Bronchial epithelial cell (primary cell): ENCODE results near the gene ANO10. TPM values are rescaled to one million over a fixed set of nuclear protein-coding genes. Genes with fewer than 3 reads are reported as not detected.
"Not testable (repeated sequence)": the region's sequence is repeated elsewhere in the genome, so short reads cannot be mapped to it uniquely, and the experiment has no call there.

ENCODE experiments used
- DNase-seq: peaks from one replicate; pipeline ENCODE4 v3.0.0-alpha.2; 2010; ENCODE audit warnings: low read depth
- FAIRE-seq: peaks from 2 replicates; lab custom pipeline; 2011; peaks lifted over from hg19 to GRCh38; lab: Jason Lieb, UNC
- H3K27me3 ChIP-seq: 2 replicates; pipeline ENCODE4 v1.5.1; 2011; ENCODE audit warnings: low read length; ENCODE audit not compliant: control insufficient read depth, insufficient read depth
- H3K36me3 ChIP-seq: 2 replicates; pipeline ENCODE4 v1.5.1; 2011; ENCODE audit warnings: low read length; ENCODE audit not compliant: control insufficient read depth, insufficient read depth
- H3K4me3 ChIP-seq: 2 replicates; pipeline ENCODE4 v1.5.1; 2011; ENCODE audit warnings: mild to moderate bottlenecking, low read depth, low read length, control low read depth
- total RNA-seq: library from RNA; depleted of rRNA; stranded (reverse); fragments of >200 nt; gene quantifications from 2 replicates; pipeline ENCODE4 v1.2.1, GENCODE V29; 2014
- TF ChIP-seq, protein P1 (sequence below): IDR thresholded peaks from 2 replicates; pipeline ENCODE4 v1.5.1; 2011; ENCODE audit warnings: mild to moderate bottlenecking, moderate library complexity, low read length, control low read depth, inconsistent platforms; ENCODE audit not compliant: insufficient read depth, severe bottlenecking

ANO10 gene
- total RNA-seq, 1 donor from 2014 or later = 25.8 TPM

DNA sequence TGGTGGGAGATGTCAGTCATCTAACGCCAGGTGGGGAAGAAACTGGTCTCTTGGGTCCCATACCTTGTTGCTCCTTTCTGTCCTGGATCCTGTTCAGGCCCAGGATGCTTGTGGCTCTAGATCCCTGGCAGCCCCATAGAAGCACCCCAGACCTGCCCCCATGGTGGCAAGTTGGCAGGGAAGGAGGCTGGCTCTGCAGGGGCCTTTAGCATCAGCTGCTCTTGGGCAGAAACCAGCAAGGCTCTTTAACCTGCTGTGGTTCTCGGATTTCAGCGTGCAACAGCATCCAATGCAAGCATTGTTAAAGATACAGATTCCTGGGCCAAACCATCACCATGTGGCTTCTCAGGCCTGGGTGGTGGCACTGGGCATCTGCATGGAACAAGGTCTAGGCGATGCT is 259.6 kb downstream of the ANO10 start:
- no peaks in the 10 kb centered on the region for H3K27me3 ChIP-seq
- TF ChIP-seq, protein P1, sequence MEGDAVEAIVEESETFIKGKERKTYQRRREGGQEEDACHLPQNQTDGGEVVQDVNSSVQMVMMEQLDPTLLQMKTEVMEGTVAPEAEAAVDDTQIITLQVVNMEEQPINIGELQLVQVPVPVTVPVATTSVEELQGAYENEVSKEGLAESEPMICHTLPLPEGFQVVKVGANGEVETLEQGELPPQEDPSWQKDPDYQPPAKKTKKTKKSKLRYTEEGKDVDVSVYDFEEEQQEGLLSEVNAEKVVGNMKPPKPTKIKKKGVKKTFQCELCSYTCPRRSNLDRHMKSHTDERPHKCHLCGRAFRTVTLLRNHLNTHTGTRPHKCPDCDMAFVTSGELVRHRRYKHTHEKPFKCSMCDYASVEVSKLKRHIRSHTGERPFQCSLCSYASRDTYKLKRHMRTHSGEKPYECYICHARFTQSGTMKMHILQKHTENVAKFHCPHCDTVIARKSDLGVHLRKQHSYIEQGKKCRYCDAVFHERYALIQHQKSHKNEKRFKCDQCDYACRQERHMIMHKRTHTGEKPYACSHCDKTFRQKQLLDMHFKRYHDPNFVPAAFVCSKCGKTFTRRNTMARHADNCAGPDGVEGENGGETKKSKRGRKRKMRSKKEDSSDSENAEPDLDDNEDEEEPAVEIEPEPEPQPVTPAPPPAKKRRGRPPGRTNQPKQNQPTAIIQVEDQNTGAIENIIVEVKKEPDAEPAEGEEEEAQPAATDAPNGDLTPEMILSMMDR = no peak
- no peak for FAIRE-seq
- peaks cover 1% of the 10 kb centered on the region for H3K36me3 ChIP-seq
- H3K4me3 ChIP-seq = no peak overlapping the region
- no peak for DNase-seq

DNA sequence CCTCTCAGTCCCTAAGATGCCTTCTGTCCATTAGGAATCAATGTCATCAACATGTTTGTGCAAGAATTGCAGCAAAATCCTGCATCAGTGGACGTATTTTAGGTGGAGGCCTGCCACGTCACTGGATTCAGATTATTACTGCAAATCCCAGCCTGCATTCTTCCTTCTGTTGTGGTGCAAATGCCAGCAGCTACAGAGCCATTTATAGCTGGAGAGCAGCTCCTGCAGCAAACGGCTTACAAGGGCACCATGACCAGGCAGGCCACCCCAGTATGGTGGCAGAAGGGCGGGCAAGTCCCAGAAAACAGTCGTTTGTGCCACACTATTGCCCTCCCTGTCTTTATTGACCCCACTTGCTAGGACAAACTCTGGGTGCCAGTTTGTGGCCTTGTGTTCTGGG is 260.7 kb downstream of the ANO10 start:
- FAIRE-seq (no peak), DNase-seq (no peak)
- H3K27me3 ChIP-seq = no peaks in the 10 kb centered on the region
- H3K4me3 ChIP-seq = no peak overlapping the region
- H3K36me3 ChIP-seq = peaks cover 1% of the 10 kb centered on the region
- TF ChIP-seq, protein P1 = no peak

DNA sequence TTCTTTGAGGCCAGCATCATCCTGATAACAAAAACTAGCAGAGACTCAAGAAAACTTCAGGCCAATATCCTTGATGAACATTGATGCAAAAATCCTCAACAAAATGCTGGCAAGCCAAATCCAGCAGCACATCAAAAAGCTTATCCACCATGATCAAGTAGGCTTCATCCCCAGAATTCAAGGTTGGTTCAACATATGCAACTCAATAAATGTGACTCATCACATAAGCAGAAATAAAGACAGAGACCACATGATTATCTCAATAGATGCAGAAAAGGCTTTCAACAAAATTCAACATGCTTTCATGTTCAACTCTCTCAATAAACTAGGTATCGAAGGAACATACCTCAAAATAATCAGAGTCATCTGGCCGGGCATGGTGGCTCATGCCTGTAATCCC is 265.8 kb downstream of the ANO10 start:
- DNase-seq, H3K4me3 ChIP-seq, H3K36me3 ChIP-seq, FAIRE-seq, H3K27me3 ChIP-seq: not testable (repeated sequence)

- TF ChIP-seq, protein P1 = no peak
- Histone ChIP-seq H3K4me3 (no peak overlapping the region), H3K27me3 (no peaks in the 10 kb centered on the region), H3K36me3 (no peaks in the 10 kb centered on the region)
- no peak for FAIRE-seq
- DNase-seq = no peak
Measured at GRCh38 chr3:43353923-43354670, 267.7 kb downstream of the ANO10 start.

- H3K36me3 ChIP-seq = no peaks in the 10 kb centered on the region
- no peak overlapping the region for H3K4me3 ChIP-seq
- FAIRE-seq (no peak), DNase-seq (no peak)
- TF ChIP-seq, protein P1 = no peak
- no peaks in the 10 kb centered on the region for H3K27me3 ChIP-seq
Measured at GRCh38 chr3:43353393-43353792, 268.4 kb downstream of the ANO10 start.

GRCh38 chr3:43349716-43350115 is 272.1 kb downstream of the ANO10 start:
- DNase-seq = no peak
- no peak for FAIRE-seq
- no peak overlapping the region for H3K4me3 ChIP-seq
- TF ChIP-seq, protein P1 = no peak
- H3K27me3 ChIP-seq = no peaks in the 10 kb centered on the region
- peaks cover 6% of the 10 kb centered on the region for H3K36me3 ChIP-seq
